GM13977 (cell line): ENCODE data around the gene CNTNAP2.

ENCODE experiments used
- DNase-seq: peaks from one replicate; pipeline ENCODE4 v3.0.0; 2012; ENCODE audit warnings: low spot score
- in situ Hi-C: fragments of 300-500 bp; cut with MboI; formaldehyde crosslinking; loops from one replicate; pipeline ENCODE4 v1.12.0; 2022; ENCODE audit warnings: low sequenced_read_pairs, low pct_unique_long_range_greater_than_20kb, mixed read lengths, inconsistent platforms; ENCODE audit not compliant: unreplicated experiment
- TF ChIP-seq, protein P1 (sequence below): IDR thresholded peaks from 2 replicates; pipeline ENCODE4 v1.5.1; 2012; ENCODE audit warnings: mild to moderate bottlenecking, control low read depth; ENCODE audit not compliant: insufficient read depth; ENCODE audit errors: extremely low read depth, missing control alignments

The CNTNAP2 gene

DNA sequence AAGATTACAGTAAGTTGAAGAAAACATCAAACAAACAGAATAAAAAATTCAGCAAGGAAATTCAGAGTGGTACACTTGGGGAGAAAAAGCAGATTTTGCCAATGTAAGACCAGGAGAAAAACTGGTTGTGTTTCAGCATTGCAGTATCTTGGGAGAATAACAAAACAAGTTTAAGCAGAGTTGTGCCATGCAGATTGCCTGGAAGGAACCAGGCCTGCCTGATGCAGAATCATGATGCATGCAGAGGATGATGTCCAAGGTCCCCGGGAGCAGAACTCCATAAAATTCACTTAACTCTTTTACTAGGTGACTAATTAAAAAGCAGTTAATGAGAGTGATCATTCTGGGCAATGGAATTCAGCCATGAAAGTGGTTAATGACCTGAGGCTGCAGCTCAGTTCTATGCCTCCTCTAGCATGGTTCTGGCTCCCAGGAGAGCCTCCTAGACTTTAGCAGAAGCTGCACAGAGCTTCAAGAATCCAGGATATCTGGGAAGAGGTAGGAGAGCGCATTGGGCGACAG, 2094.3 kb downstream of the CNTNAP2 start:
- no peak for DNase-seq
- TF ChIP-seq, protein P1, sequence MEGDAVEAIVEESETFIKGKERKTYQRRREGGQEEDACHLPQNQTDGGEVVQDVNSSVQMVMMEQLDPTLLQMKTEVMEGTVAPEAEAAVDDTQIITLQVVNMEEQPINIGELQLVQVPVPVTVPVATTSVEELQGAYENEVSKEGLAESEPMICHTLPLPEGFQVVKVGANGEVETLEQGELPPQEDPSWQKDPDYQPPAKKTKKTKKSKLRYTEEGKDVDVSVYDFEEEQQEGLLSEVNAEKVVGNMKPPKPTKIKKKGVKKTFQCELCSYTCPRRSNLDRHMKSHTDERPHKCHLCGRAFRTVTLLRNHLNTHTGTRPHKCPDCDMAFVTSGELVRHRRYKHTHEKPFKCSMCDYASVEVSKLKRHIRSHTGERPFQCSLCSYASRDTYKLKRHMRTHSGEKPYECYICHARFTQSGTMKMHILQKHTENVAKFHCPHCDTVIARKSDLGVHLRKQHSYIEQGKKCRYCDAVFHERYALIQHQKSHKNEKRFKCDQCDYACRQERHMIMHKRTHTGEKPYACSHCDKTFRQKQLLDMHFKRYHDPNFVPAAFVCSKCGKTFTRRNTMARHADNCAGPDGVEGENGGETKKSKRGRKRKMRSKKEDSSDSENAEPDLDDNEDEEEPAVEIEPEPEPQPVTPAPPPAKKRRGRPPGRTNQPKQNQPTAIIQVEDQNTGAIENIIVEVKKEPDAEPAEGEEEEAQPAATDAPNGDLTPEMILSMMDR: no peak
- in situ Hi-C loops: no loop called here

DNA sequence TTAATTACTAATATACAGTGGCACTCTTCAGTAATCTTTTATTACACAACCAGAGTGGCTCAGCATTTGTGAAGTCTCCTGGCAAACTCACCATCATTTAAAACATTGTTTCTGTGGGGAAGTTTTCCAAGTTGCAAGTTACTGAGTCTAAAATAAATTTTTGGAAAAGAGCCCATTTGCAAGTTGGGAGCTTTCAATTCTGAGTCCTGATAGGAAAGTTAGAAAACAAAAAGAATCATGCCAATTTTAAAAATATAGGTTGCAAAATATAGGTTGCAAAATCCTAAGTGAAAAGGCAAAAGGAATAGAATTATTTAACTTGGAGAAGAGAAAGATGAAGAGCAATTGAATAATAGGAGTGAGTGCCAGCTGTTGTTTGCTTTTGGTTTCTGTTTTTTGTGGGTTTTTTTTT, 2095.1 kb downstream of the CNTNAP2 start:
- no peak for DNase-seq
- TF ChIP-seq, protein P1: no peak
- in situ Hi-C loops: no loop called here

DNA sequence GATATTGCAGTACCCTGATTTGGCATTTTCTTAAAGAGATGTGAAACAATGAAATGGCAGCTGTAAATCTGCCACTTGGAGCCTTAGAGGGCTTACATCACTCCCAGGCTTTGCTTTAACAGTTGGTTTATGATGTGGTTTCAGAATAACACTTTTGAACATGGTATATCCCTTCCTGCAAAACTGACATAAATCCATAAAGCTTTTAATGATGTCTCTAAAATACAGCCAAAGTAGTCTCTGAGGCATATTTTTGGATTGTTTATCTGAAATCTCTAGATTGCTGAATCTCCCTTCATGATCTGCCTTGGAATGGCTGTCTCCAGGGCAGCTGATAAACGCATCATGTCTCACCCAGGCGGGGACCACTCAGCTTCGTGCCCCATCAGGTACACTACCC, 2096.1 kb downstream of the CNTNAP2 start:
- TF ChIP-seq, protein P1: no peak
- in situ Hi-C loops: no loop called here
- no peak for DNase-seq

DNA sequence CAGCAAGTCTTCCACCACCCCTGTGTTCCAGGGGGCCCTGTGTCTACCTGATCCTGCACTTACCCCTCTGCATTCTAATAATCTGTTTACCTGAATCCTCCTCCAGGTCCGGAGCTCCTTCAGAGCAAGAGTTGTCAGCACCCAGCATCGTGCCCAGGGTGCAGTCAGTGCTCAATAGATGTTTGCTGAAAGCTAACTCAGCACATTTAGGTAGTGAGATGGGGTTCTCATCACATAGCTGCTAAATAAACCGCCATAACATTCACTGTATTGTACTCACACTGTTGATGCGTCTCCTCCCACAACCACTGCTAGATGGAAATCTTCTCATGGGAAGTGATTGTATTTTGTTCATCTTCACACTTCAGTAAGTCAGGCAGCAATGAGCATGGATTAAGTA, 2097.5 kb downstream of the CNTNAP2 start:
- no peak for DNase-seq
- TF ChIP-seq, protein P1: no peak
- in situ Hi-C loops: no loop called here

DNA sequence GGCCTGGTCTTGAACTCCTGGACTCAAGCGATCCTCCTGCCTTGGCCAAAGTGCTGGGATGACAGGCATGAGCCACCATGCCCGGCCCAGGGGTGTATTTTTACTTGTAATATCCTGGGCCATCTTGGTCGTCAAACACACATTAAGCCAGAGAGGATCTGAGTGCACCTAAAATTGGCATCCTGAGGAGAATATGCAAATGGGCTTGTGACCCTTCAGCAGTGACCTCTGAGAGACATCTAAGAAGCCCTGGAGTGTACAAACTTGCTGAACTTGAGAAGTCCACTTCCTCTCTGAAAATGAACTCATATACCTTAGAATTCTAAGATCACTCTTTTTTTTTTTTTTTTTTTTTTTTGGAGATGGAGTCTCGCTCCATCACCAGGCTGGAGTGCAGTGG, 2102.0 kb downstream of the CNTNAP2 start:
- no peak for DNase-seq
- TF ChIP-seq, protein P1: no peak
- in situ Hi-C loops: no loop called here

DNA sequence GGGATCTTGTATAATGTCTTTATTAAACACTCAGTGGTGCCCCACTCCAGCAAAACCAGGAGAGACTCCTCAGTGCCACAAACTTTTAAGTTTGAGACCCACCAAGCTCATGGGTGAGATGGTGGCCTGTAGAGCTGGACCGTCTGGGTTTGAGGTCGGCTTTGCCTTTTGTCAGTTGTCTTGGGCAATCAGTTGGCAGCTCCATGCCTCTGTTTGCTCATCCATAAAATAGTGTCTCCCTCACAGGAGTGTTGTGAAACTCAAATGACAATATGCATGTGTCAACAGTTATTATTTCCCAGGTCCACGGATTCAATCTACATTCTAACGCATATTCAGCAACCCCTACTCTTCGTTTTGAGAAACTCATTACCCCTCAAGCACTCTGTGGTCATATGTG, 2106.1 kb downstream of the CNTNAP2 start:
- TF ChIP-seq, protein P1: no peak
- no peak for DNase-seq

DNA sequence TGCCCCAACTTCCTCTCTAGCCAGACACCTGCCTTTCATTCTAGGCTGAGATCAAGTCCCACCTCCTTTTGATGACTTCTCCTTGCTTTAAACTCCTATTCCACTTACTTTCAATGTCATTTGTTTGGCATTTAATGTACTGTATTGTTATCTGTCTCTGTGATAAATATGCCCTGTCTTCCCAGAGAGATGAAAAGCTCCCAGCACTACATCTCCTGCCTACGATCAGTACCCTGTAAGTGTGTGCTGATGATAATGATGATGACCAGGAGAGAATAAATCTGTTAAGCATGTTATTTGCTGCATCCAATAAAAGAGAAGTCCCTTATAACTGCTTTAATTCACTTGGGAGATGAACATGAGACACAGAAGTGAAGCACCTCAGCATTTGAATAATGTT, 2106.6 kb downstream of the CNTNAP2 start:
- no peak for DNase-seq
- TF ChIP-seq, protein P1: no peak
- in situ Hi-C loops: no loop called here

More for the DNA sequence above, 2106.1 kb downstream of the CNTNAP2 start:
- in situ Hi-C loops: no loop called here
